ENCODE measurements around the gene ERBB4.

The ERBB4 gene

GRCh38 chr2:211994806-211995205 lies 543.8 kb downstream of the ERBB4 start:
- Histone ChIP-seq H3K36me3 (ENCODE audit: insufficient read depth) (no peaks in the 10 kb centered on the region), H2AFZ (ENCODE audit: low read depth) (no peak overlapping the region), H3K4me3 (IDR thresholded peaks at IDR 0.05; ENCODE audit: insufficient read depth, low read depth, low read length) (no peak overlapping the region), H3K4me1 (ENCODE audit: low read depth, poor library complexity, severe bottlenecking) (no peaks in the 10 kb centered on the region), H3K4me2 (no peak overlapping the region), H3K79me2 (ENCODE audit: insufficient read depth, low read depth) (no peaks in the 10 kb centered on the region), H3K9ac (no peak overlapping the region), H3K27ac (no peak overlapping the region), H4K20me1 (ENCODE audit: insufficient read depth) (no peaks in the 10 kb centered on the region), H3K27me3 (ENCODE audit: insufficient read depth, low read depth) (no peaks in the 10 kb centered on the region)
- TF ChIP-seq CTCF (conservative IDR thresholded peaks at IDR 0.05; ENCODE audit: low read depth, low read length), result no peak

DNA sequence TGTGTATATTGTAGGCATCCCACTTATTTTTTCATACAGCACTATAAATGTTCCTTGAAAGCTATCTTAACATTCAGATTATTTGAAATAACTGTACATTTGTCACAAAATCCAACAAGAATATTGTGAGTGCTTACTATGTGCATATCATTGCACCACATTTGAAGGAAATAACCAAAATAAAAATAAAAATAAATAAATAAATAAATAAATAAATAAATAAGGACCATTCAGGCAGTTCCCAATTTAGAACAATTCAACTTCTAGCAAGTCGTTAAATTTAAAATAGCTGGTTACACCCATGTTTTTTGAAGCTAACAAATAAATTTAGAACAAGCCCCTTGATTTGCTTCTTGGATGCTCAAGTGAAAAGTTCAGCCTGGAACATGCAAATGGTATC lies 548.3 kb downstream of the ERBB4 start:
- TF ChIP-seq CTCF (conservative IDR thresholded peaks at IDR 0.05; ENCODE audit: low read depth, low read length), result no peak
- no peak overlapping the region for H3K4me3 ChIP-seq (IDR thresholded peaks at IDR 0.05; ENCODE audit: insufficient read depth, low read depth, low read length)
- H2AFZ ChIP-seq (ENCODE audit: low read depth), result no peak overlapping the region
- H3K36me3 ChIP-seq (ENCODE audit: insufficient read depth), result no peaks in the 10 kb centered on the region
- H3K9ac ChIP-seq, result no peak overlapping the region
- no peaks in the 10 kb centered on the region for H3K27me3 ChIP-seq (ENCODE audit: insufficient read depth, low read depth)
- H4K20me1 ChIP-seq (ENCODE audit: insufficient read depth), result no peaks in the 10 kb centered on the region
- no peaks in the 10 kb centered on the region for H3K4me1 ChIP-seq (ENCODE audit: low read depth, poor library complexity, severe bottlenecking)
- no peak overlapping the region for H3K4me2 ChIP-seq
- H3K27ac ChIP-seq, result no peak overlapping the region
- no peaks in the 10 kb centered on the region for H3K79me2 ChIP-seq (ENCODE audit: insufficient read depth, low read depth)

DNA sequence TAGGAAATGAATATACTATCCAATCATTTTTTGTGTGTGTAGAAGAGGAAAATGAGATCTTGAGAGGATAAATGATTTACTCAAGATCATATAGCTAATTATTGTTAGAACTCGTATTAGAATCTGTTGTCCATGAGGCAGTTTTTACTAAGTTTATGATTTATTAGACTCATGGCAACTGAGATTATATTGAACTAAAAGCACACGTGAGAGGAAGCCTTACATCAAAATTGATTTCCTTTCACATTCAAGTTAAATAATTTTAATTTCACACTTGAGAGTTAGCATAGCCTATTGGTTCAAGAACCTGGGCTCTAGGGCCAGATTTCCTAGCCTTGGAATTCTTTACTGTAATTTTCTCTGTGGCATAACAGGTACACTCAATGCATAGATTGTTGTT lies 552.3 kb downstream of the ERBB4 start:
- no peak for TF ChIP-seq CTCF (conservative IDR thresholded peaks at IDR 0.05; ENCODE audit: low read depth, low read length)
- no peaks in the 10 kb centered on the region for H4K20me1 ChIP-seq (ENCODE audit: insufficient read depth)
- no peaks in the 10 kb centered on the region for H3K27me3 ChIP-seq (ENCODE audit: insufficient read depth, low read depth)
- no peak overlapping the region for H2AFZ ChIP-seq (ENCODE audit: low read depth)
- H3K4me2 ChIP-seq, result no peak overlapping the region
- no peaks in the 10 kb centered on the region for H3K4me1 ChIP-seq (ENCODE audit: low read depth, poor library complexity, severe bottlenecking)
- no peaks in the 10 kb centered on the region for H3K79me2 ChIP-seq (ENCODE audit: insufficient read depth, low read depth)
- H3K27ac ChIP-seq, result no peak overlapping the region
- no peak overlapping the region for H3K9ac ChIP-seq
- H3K36me3 ChIP-seq (ENCODE audit: insufficient read depth), result no peaks in the 10 kb centered on the region
- no peak overlapping the region for H3K4me3 ChIP-seq (IDR thresholded peaks at IDR 0.05; ENCODE audit: insufficient read depth, low read depth, low read length)

DNA sequence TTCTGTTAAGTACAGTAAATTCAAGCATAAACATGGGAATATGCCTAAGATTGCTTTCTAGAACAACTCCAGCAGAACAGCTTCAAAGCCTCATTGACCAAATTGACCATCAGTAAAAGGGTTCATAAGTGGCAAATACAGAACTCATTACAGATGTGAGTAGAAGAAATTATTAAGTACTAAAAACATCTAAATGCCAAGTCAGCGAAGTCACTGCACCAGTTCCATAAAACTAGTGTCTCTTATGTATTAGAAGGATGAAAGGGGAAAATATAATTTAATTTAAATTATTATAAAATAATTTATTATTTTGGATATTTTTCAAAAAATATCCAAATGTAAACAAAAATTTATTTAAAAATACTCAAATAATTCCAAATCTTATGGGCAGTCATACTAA lies 553.2 kb downstream of the ERBB4 start:
- Histone ChIP-seq H3K4me1 (ENCODE audit: low read depth, poor library complexity, severe bottlenecking) (no peaks in the 10 kb centered on the region), H3K79me2 (ENCODE audit: insufficient read depth, low read depth) (no peaks in the 10 kb centered on the region), H3K4me3 (IDR thresholded peaks at IDR 0.05; ENCODE audit: insufficient read depth, low read depth, low read length) (no peak overlapping the region), H3K36me3 (ENCODE audit: insufficient read depth) (no peaks in the 10 kb centered on the region), H3K27ac (no peak overlapping the region), H3K27me3 (ENCODE audit: insufficient read depth, low read depth) (no peaks in the 10 kb centered on the region), H2AFZ (ENCODE audit: low read depth) (no peak overlapping the region), H3K4me2 (no peak overlapping the region), H3K9ac (no peak overlapping the region), H4K20me1 (ENCODE audit: insufficient read depth) (no peaks in the 10 kb centered on the region)
- TF ChIP-seq CTCF (conservative IDR thresholded peaks at IDR 0.05; ENCODE audit: low read depth, low read length), result no peak

DNA sequence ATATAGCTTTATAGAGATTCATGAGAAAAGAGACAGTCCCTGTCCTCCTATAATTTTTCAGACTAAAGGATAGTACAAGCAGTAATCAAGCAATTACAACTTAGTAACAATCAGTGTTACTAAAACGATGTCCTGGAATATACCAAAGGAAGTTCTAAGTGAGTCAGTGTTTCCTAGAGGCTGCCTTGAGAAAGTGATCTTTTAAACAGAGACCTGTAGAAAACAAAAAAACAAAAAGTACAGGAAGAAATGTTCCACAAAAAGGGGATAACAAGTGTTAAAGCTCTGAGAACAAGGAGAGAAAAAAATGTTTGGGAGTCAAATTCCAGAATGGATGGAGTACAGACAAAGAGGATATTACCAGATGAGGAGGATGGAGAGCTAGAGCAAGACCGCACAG lies 556.4 kb downstream of the ERBB4 start:
- Histone ChIP-seq H3K36me3 (ENCODE audit: insufficient read depth) (no peaks in the 10 kb centered on the region), H3K79me2 (ENCODE audit: insufficient read depth, low read depth) (no peaks in the 10 kb centered on the region), H3K4me3 (IDR thresholded peaks at IDR 0.05; ENCODE audit: insufficient read depth, low read depth, low read length) (no peak overlapping the region), H3K27ac (no peak overlapping the region), H3K27me3 (ENCODE audit: insufficient read depth, low read depth) (no peaks in the 10 kb centered on the region), H4K20me1 (ENCODE audit: insufficient read depth) (no peaks in the 10 kb centered on the region), H3K4me2 (no peak overlapping the region), H3K4me1 (ENCODE audit: low read depth, poor library complexity, severe bottlenecking) (no peaks in the 10 kb centered on the region), H2AFZ (ENCODE audit: low read depth) (no peak overlapping the region), H3K9ac (no peak overlapping the region)
- no peak for TF ChIP-seq CTCF (conservative IDR thresholded peaks at IDR 0.05; ENCODE audit: low read depth, low read length)

Measured in KMS-11 (cell line).